H1 (cell line): ENCODE measurements around the gene OR6C65. TPM values are rescaled to one million over a fixed set of nuclear protein-coding genes. Genes with fewer than 3 reads are reported as not detected.

Source experiments
- CTCF ChIA-PET: fragments of 300-600 bp; sonication (Branson Sonifier 250); formaldehyde crosslinking; loops from one replicate; lab custom pipeline; 2021; ENCODE audit not compliant: partially characterized antibody; lab: Charles Lee
- POLR2A ChIA-PET: fragments of 300-600 bp; sonication (Branson Sonifier 250); formaldehyde crosslinking; loops from one replicate; lab custom pipeline; 2021; ENCODE audit warnings: inconsistent platforms; ENCODE audit not compliant: partially characterized antibody; lab: Charles Lee
- DNase-seq, 2 experiments: peaks; one replicate each; pipeline versions ENCODE4 v3.0.0 to v3.0.0-alpha.2; 2010 to 2022; ENCODE audit warnings: low spot score in 2 of 2, low read depth in 1 of 2, mixed read lengths in 1 of 2
- FAIRE-seq: peaks from 2 replicates; lab custom pipeline; 2011; peaks lifted over from hg19 to GRCh38; lab: Jason Lieb, UNC
- H2AFZ ChIP-seq: 2 replicates; pipeline ENCODE4 v1.8.1; 2012; ENCODE audit warnings: low read length, inconsistent platforms
- H2AK5ac ChIP-seq: 2 replicates; pipeline ENCODE4 v1.6.1; 2013; ENCODE audit warnings: low read depth, low read length
- H2BK120ac ChIP-seq: replicated peaks from 2 replicates; pipeline ENCODE3; 2013; ENCODE audit warnings: low read depth, low read length, inconsistent platforms
- H2BK12ac ChIP-seq: 2 replicates; pipeline ENCODE4 v1.6.1; 2013; ENCODE audit warnings: low read depth, low read length
- H2BK15ac ChIP-seq: 2 replicates; pipeline ENCODE4 v1.6.1; 2013; ENCODE audit warnings: low read length
- H2BK20ac ChIP-seq: 2 replicates; pipeline ENCODE4 v1.6.1; 2013; ENCODE audit warnings: low read length
- H2BK5ac ChIP-seq: 2 replicates; pipeline ENCODE4 v1.6.1; 2013; ENCODE audit warnings: low read depth, low read length
- H3K14ac ChIP-seq: 2 replicates; pipeline ENCODE4 v1.6.1; 2013; ENCODE audit warnings: inconsistent platforms; ENCODE audit not compliant: insufficient read length
- H3K18ac ChIP-seq: 2 replicates; pipeline ENCODE4 v1.6.1; 2013; ENCODE audit warnings: low read length; ENCODE audit errors: extremely low read depth
- H3K23ac ChIP-seq: 2 replicates; pipeline ENCODE4 v1.6.1; 2013; ENCODE audit warnings: inconsistent platforms; ENCODE audit not compliant: insufficient read length
- H3K23me2 ChIP-seq: 2 replicates; pipeline ENCODE4 v1.6.1; 2013; ENCODE audit warnings: low read depth, low read length
- H3K27ac ChIP-seq: 2 replicates; pipeline ENCODE4 v1.6.1; 2011; ENCODE audit warnings: low read depth, low read length, inconsistent platforms
- H3K27me3 ChIP-seq, 4 experiments: replicated peaks in 1 of 4; 1 replicate in 1 of 4; 2 replicates in 3 of 4; pipeline versions ENCODE4 v1.6.1 to v1.8.1; 2011 to 2013; ENCODE audit warnings: low read length in 3 of 4, mild to moderate bottlenecking in 3 of 4, inconsistent platforms in 2 of 4, mixed read lengths in 2 of 4, moderate library complexity in 1 of 4; ENCODE audit not compliant: control insufficient read depth in 3 of 4, insufficient read depth in 3 of 4; ENCODE audit errors: extremely low read depth in 1 of 4
- H3K36me3 ChIP-seq, 4 experiments: 2 replicates each; pipeline versions ENCODE4 v1.6.1 to v1.8.1; 2011 to 2013; ENCODE audit warnings: mild to moderate bottlenecking in 4 of 4, low read length in 3 of 4, moderate library complexity in 2 of 4, control low read depth in 1 of 4, inconsistent platforms in 1 of 4; ENCODE audit not compliant: insufficient read depth in 4 of 4, control insufficient read depth in 2 of 4
- H3K4ac ChIP-seq: replicated peaks from 2 replicates; pipeline ENCODE3; 2013; ENCODE audit warnings: low read length, low read depth, mixed read lengths, inconsistent platforms; ENCODE audit not compliant: insufficient read length
- H3K4me1 ChIP-seq, 4 experiments: replicated peaks in 1 of 4; 1 replicate in 1 of 4; 2 replicates in 3 of 4; pipeline versions ENCODE4 v1.6.1 to v1.8.1; 2011 to 2013; ENCODE audit warnings: low read length in 3 of 4, inconsistent platforms in 2 of 4, mixed read lengths in 1 of 4; ENCODE audit not compliant: insufficient read depth in 4 of 4, control insufficient read depth in 3 of 4
- H3K4me2 ChIP-seq, 2 experiments: 2 replicates each; pipeline versions ENCODE4 v1.6.1 to v1.8.1; 2011 to 2013; ENCODE audit warnings: low read depth in 2 of 2, low read length in 2 of 2, control low read depth in 1 of 2, inconsistent platforms in 1 of 2, mild to moderate bottlenecking in 1 of 2; ENCODE audit not compliant: insufficient read depth in 1 of 2
- H3K4me3 ChIP-seq, 4 experiments: fragments of 200-600, 300-600 bp in 1 of 4; sonication (generic), shearing (Covaris generic), sonication (Bioruptor Twin) in 1 of 4; 2 replicates each; pipeline versions ENCODE4 v1.5.1 to v1.8.1; 2011 to 2016; ENCODE audit warnings: low read length in 4 of 4, low read depth in 3 of 4, control low read depth in 2 of 4, inconsistent platforms in 2 of 4, mild to moderate bottlenecking in 2 of 4, mixed read lengths in 1 of 4, moderate library complexity in 1 of 4; ENCODE audit not compliant: insufficient read depth in 2 of 4; ENCODE audit errors: extremely low read depth in 1 of 4
- H3K56ac ChIP-seq: replicated peaks from 2 replicates; pipeline ENCODE3; 2013; ENCODE audit warnings: low read depth, mild to moderate bottlenecking, mixed read lengths, low read length, inconsistent platforms; ENCODE audit not compliant: insufficient read length
- H3K79me1 ChIP-seq: 2 replicates; pipeline ENCODE4 v1.6.1; 2013; ENCODE audit warnings: low read depth, low read length, control low read depth
- H3K79me2 ChIP-seq, 2 experiments: 2 replicates each; pipeline versions ENCODE4 v1.6.1 to v1.8.1; 2012 to 2013; ENCODE audit warnings: low read length in 2 of 2, mild to moderate bottlenecking in 2 of 2, inconsistent platforms in 1 of 2; ENCODE audit not compliant: insufficient read depth in 2 of 2, control insufficient read depth in 1 of 2
- H3K9ac ChIP-seq, 4 experiments: replicated peaks in 1 of 4; 1 replicate in 1 of 4; 2 replicates in 3 of 4; pipeline versions ENCODE4 v1.6.1 to v1.8.1; 2011 to 2013; ENCODE audit warnings: low read depth in 3 of 4, low read length in 3 of 4, control low read depth in 2 of 4, mild to moderate bottlenecking in 2 of 4, moderate library complexity in 2 of 4, inconsistent platforms in 1 of 4; ENCODE audit errors: extremely low read depth in 1 of 4
- H3K9me3 ChIP-seq, 2 experiments: 2 replicates each; pipeline versions ENCODE4 v1.6.1 to v1.8.1; 2012 to 2013; ENCODE audit warnings: mild to moderate bottlenecking in 2 of 2, moderate library complexity in 2 of 2, control low read depth in 1 of 2, inconsistent platforms in 1 of 2, low read depth in 1 of 2, low read length in 1 of 2, mixed read lengths in 1 of 2; ENCODE audit not compliant: insufficient read depth in 2 of 2
- H4K20me1 ChIP-seq, 2 experiments: replicated peaks in 1 of 2; 2 replicates each; pipeline versions ENCODE3 to v1.8.1; 2011 to 2013; ENCODE audit warnings: inconsistent platforms in 2 of 2, low read length in 2 of 2, mild to moderate bottlenecking in 1 of 2; ENCODE audit not compliant: insufficient read depth in 2 of 2, control insufficient read depth in 1 of 2
- H4K5ac ChIP-seq: 2 replicates; pipeline ENCODE4 v1.6.1; 2013; ENCODE audit warnings: low read length, low read depth, mixed read lengths, inconsistent platforms; ENCODE audit not compliant: insufficient read length
- H4K8ac ChIP-seq: 2 replicates; pipeline ENCODE4 v1.8.0; 2013; ENCODE audit warnings: mild to moderate bottlenecking, moderate library complexity, low read length, inconsistent platforms; ENCODE audit not compliant: insufficient read depth; ENCODE audit errors: extremely low read depth
- H4K91ac ChIP-seq: replicated peaks from 2 replicates; pipeline ENCODE3; 2013; ENCODE audit warnings: low read length, mixed read lengths, inconsistent platforms; ENCODE audit not compliant: insufficient read length
- CEBPB ChIP-seq: IDR thresholded peaks from 2 replicates; pipeline ENCODE4 v1.6.1; 2012; ENCODE audit warnings: low read depth, low read length
- NRF1 ChIP-seq: IDR thresholded peaks from 2 replicates; pipeline ENCODE4 v1.6.1; 2011; ENCODE audit warnings: mild to moderate bottlenecking, low read depth, low read length, improper control_type of control experiment
- RAD21 ChIP-seq, 2 experiments: IDR thresholded peaks in 1 of 2; conservative IDR thresholded peaks in 1 of 2; 2 replicates each; pipeline ENCODE4 v1.6.1; 2011; ENCODE audit warnings: low read depth in 2 of 2, low read length in 2 of 2, improper control_type of control experiment in 1 of 2, inconsistent platforms in 1 of 2, mild to moderate bottlenecking in 1 of 2, moderate library complexity in 1 of 2
- SAP30 ChIP-seq: fragments of 300-600 bp; sonication (generic); IDR thresholded peaks from 2 replicates; pipeline ENCODE4 v1.7.1; 2012; ENCODE audit warnings: low read length, moderate library complexity, mild to moderate bottlenecking, inconsistent platforms; ENCODE audit not compliant: insufficient read depth, insufficient replicate concordance
- WGBS, 2 experiments: shearing (Covaris generic) in 1 of 2; methylation state at CpG; one replicate each; pipeline versions ENCODE4 v1.1.6 to v1.1.7; 2013 to 2015; ENCODE audit warnings: low lambda C conversion rate in 2 of 2, mixed read lengths in 2 of 2, inconsistent platforms in 1 of 2, low coverage in 1 of 2, missing lambda C conversion rate in 1 of 2; ENCODE audit not compliant: insufficient replicate concordance in 2 of 2, insufficient coverage in 1 of 2, insufficient read length in 1 of 2; ENCODE audit errors: extremely low coverage in 1 of 2, missing lambda C conversion rate in 1 of 2; 5-methylcytosine and 5-hydroxymethylcytosine counted together
- polyA plus RNA-seq, 7 experiments: library from polyadenylated mRNA; depleted of rRNA in 3 of 7; stranded (reverse) in 5 of 7; unstranded in 2 of 7; fragments of >200 nt in 5 of 7; fragments of 200-250 nt in 2 of 7; gene quantifications; 1 replicate in 5 of 7; 2 replicates in 1 of 7; 4 replicates in 1 of 7; pipeline versions ENCODE4 v1.2.1 to v1.2.3, GENCODE V29; 2011 to 2013; ENCODE audit warnings: missing spikeins in 2 of 7, mixed read lengths in 2 of 7
- total RNA-seq: library from RNA; stranded (reverse); fragmentation: NEBNext Ultra II Directional; extraction: Animal tissue kit (Norgen Biotek cat#: 25700); gene quantifications from 2 replicates; pipeline ENCODE4 v1.2.1, GENCODE V29; 2021

OR6C65 gene
- total and polyA plus RNA-seq, 2 of the 8 experiments (the other 6 are each of a cell fraction or from before 2014, with no cell fraction given) = not detected

GRCh38 chr12:55446326-55446725 is 46.0 kb downstream of the OR6C65 start:
- DNase-seq = no peak
- FAIRE-seq = no peak

More at GRCh38 chr12:55446326-55446725, 46.0 kb downstream of the OR6C65 start:
- no peaks in the 10 kb centered on the region for H3K79me2 ChIP-seq
- WGBS, 2 experiments = 91% methylated on average over 5 of the region's 5 CpGs; no CpG with 5 or more reads in 1 of the 2 experiments
- no peak overlapping the region for H2AFZ ChIP-seq
- H4K20me1 ChIP-seq = no peaks in the 10 kb centered on the region
- H3K4ac ChIP-seq = no peak overlapping the region
- H2BK20ac ChIP-seq = no peak overlapping the region
- no peak overlapping the region for H3K23ac ChIP-seq
- H2AK5ac ChIP-seq = no peak overlapping the region
- H3K4me3 ChIP-seq = no peak overlapping the region
- no peak overlapping the region for H3K27ac ChIP-seq
- no peak overlapping the region for H4K8ac ChIP-seq
- no peak overlapping the region for H3K4me2 ChIP-seq
- POLR2A ChIA-PET = no interaction called here
- no peaks in the 10 kb centered on the region for H3K27me3 ChIP-seq
- H3K14ac ChIP-seq = no peak overlapping the region
- H2BK15ac ChIP-seq = no peak overlapping the region
- H2BK12ac ChIP-seq = no peak overlapping the region
- H3K18ac ChIP-seq = no peak overlapping the region
- no peaks in the 10 kb centered on the region for H3K79me1 ChIP-seq
- no peak overlapping the region for H3K9ac ChIP-seq
- H3K36me3 ChIP-seq = no peaks in the 10 kb centered on the region
- H2BK120ac ChIP-seq = no peak overlapping the region
- H4K5ac ChIP-seq = no peak overlapping the region
- no peak overlapping the region for H2BK5ac ChIP-seq
- H3K56ac ChIP-seq = no peak overlapping the region
- CTCF ChIA-PET = interaction anchor here (0.9 to 2.0 kb wide), 5 partner anchors 9 to 258 kb away, joined by 3 to 17 read pairs (median 4); no protein-coding TSS in a partner anchor
- H3K9me3 ChIP-seq = no peaks in the 10 kb centered on the region
- no peak for TF ChIP-seq SAP30
- no peak for TF ChIP-seq CEBPB
- TF ChIP-seq NRF1 = no peak
- peak; percentile 47 to 56 for TF ChIP-seq RAD21 (IDR thresholded peaks at IDR 0.05 in 1 of 2, conservative IDR thresholded peaks at IDR 0.05 in 1 of 2; ENCODE audit: low read depth in 2 of 2, low read length in 2 of 2)
- no peak overlapping the region for H4K91ac ChIP-seq
- H3K4me1 ChIP-seq = no peaks in the 10 kb centered on the region
- H3K23me2 ChIP-seq = no peaks in the 10 kb centered on the region
